Measurements from ENCODE around the gene ITGB3.
"Not testable (repeated sequence)": the region's sequence is repeated elsewhere in the genome, so short reads cannot be mapped to it uniquely, and the experiment has no call there.

Gene ITGB3

GRCh38 chr17:47250855-47251254, 2.8 kb upstream of the ITGB3 start:
- no peak for DNase-seq

GRCh38 chr17:47251421-47251940, 2.1 kb upstream of the ITGB3 start:
- no peak for DNase-seq

GRCh38 chr17:47252209-47252608, 1.4 kb upstream of the ITGB3 start:
- no peak for DNase-seq

- DNase-seq, result no peak
These were observed 688 bp upstream of the ITGB3 start for GRCh38 chr17:47252766-47253512.

- DNase-seq, result no peak
These were observed 846 bp downstream of the ITGB3 start for GRCh38 chr17:47254403-47254943.

- DNase-seq, result no peak
These were observed 4.2 kb downstream of the ITGB3 start for GRCh38 chr17:47257651-47258339.

GRCh38 chr17:47262586-47262985, 9.0 kb downstream of the ITGB3 start:
- no peak for DNase-seq

GRCh38 chr17:47264166-47264565, 10.5 kb downstream of the ITGB3 start:
- no peak for DNase-seq

- no peak for DNase-seq
These were observed 12.4 kb downstream of the ITGB3 start for GRCh38 chr17:47265983-47266541.

GRCh38 chr17:47266782-47267181, 13.2 kb downstream of the ITGB3 start:
- DNase-seq, result no peak

- no peak for DNase-seq
These were observed 13.8 kb downstream of the ITGB3 start for GRCh38 chr17:47267354-47267828.

GRCh38 chr17:47268964-47269363, 15.3 kb downstream of the ITGB3 start:
- not testable (repeated sequence) for DNase-seq

- not testable (repeated sequence) for DNase-seq
These were observed 16.1 kb downstream of the ITGB3 start for GRCh38 chr17:47269561-47270280.

- no peak for DNase-seq
These were observed 17.5 kb downstream of the ITGB3 start for GRCh38 chr17:47270946-47271705.

GRCh38 chr17:47272491-47272890, 18.9 kb downstream of the ITGB3 start:
- DNase-seq, result no peak

- DNase-seq, result no peak
These were observed 19.6 kb downstream of the ITGB3 start for GRCh38 chr17:47273245-47273644.

- no peak for DNase-seq
These were observed 20.9 kb downstream of the ITGB3 start for GRCh38 chr17:47274319-47275069.

GRCh38 chr17:47275245-47275984, 21.8 kb downstream of the ITGB3 start:
- DNase-seq, result no peak

GRCh38 chr17:47276444-47276843, 22.8 kb downstream of the ITGB3 start:
- DNase-seq, result no peak

GRCh38 chr17:47276868-47277267, 23.2 kb downstream of the ITGB3 start:
- DNase-seq, result no peak

- no peak for DNase-seq
These were observed 24.3 kb downstream of the ITGB3 start for GRCh38 chr17:47277921-47278320.
